ENCODE results near the gene CLEC16A. TPM values are rescaled to one million over a fixed set of nuclear protein-coding genes. Genes with fewer than 3 reads are reported as not detected.
A peak's percentile ranks its signal among the peaks of the same experiment; 100 is the strongest.
"Not testable (repeated sequence)": the region's sequence is repeated elsewhere in the genome, so short reads cannot be mapped to it uniquely, and the experiment has no call there.

CLEC16A gene
- total and polyA plus RNA-seq, 9 of the 15 experiments (the other 6 are each of a cell fraction or from before 2014, with no cell fraction given): 1.00 to 22.3 (median 10.0) TPM

GRCh38 chr16:10941935-10942351, 2.4 kb upstream of the CLEC16A start:
- BruUV-seq (replicated peaks); intact Hi-C loops (cut with micrococcal nuclease); H3K27me3 ChIP-seq (ENCODE audit: control insufficient read depth in 2 of 2, insufficient read depth in 2 of 2, low read length in 2 of 2); DNase-seq (ENCODE audit: extremely low read depth in 1 of 4, low spot score in 3 of 4); FAIRE-seq; in situ Hi-C loops (cut with MboI); H3K9me3 ChIP-seq (replicated peaks; ENCODE audit: control insufficient read depth, insufficient read depth, low read depth, low read length): not testable (repeated sequence)
- Histone ChIP-seq H3K9ac (ENCODE audit: insufficient read depth in 1 of 2, low read depth in 2 of 2, low read length in 2 of 2) (peak overlapping the region; percentile 67 to 89; a peak in 3 of 4 replicates), H3K4me3 (peak overlapping the region; percentile 64), H3K36me3 (ENCODE audit: control insufficient read depth, insufficient read depth, low read length) (peaks cover 27% of the 10 kb centered on the region; the same call in 2 of the 3 replicates), H2AFZ (ENCODE audit: low read depth, low read length) (peak overlapping the region; percentile 46; the same call in 1 of the 2 replicates), H3K27ac (ENCODE audit: extremely low read depth, low read depth, low read length) (peak overlapping the region; percentile 64; the same call in 1 of the 3 replicates), H3K4me2 (ENCODE audit: insufficient read depth, low read length) (peak overlapping the region; percentile 87), H3K4me1 (replicated peaks in 1 of 2; ENCODE audit: control insufficient read depth in 2 of 2, insufficient read depth in 2 of 2, low read length in 2 of 2) (peaks cover 47 to 61% of the 10 kb centered on the region in 2 experiments), H3K9me1 (ENCODE audit: control insufficient read depth, insufficient read depth, low read length) (peaks cover 16% of the 10 kb centered on the region), H3K79me2 (ENCODE audit: control insufficient read depth, insufficient read depth, low read length) (peaks cover 68% of the 10 kb centered on the region), H4K20me1 (replicated peaks; ENCODE audit: control insufficient read depth, insufficient read depth, low read length) (peaks cover 47% of the 10 kb centered on the region)
- CTCF ChIA-PET (ENCODE audit: low intra/inter-chr PET ratio): interaction anchor here (0.7 kb wide), 1 partner anchor 430 kb away, joined by 3 read pairs; no protein-coding TSS in a partner anchor
- POLR2A ChIA-PET: interaction anchor here (0.6 to 1.0 kb wide), 6 partner anchors 8 to 878 kb away, joined by 3 to 4 read pairs (median 3); no protein-coding TSS in a partner anchor
- ATAC-seq: peak; percentile 1; the same call in 2 of the 3 replicates
- TF ChIP-seq PHF8 (IDR thresholded peaks at IDR 0.05; ENCODE audit: borderline replicate concordance, low read length): peak; percentile 66; the same call in 1 of the 2 replicates
- peak; percentile 18; the same call in 1 of the 2 replicates for TF ChIP-seq GABPB1 (CRISPR knock-in tag; IDR thresholded peaks at IDR 0.05)
- peak; percentile 76 for TF ChIP-seq RBBP5 (IDR thresholded peaks at IDR 0.05; ENCODE audit: borderline replicate concordance, insufficient read depth, low read length, poor library complexity, severe bottlenecking)
- peak in 1 of 2 experiments; percentile 40; a peak in 1 of 4 replicates for TF ChIP-seq SIN3A (IDR thresholded peaks at IDR 0.05; ENCODE audit: borderline replicate concordance in 2 of 2, control insufficient read depth in 1 of 2, low read depth in 2 of 2, low read length in 2 of 2)
- 0 out of 2 replicates have a peak, but pooled peaks have one; percentile 14 for TF ChIP-seq ZBTB9 (CRISPR knock-in tag; IDR thresholded peaks at IDR 0.05)
- peak; percentile 47 for TF ChIP-seq CHD1 (IDR thresholded peaks at IDR 0.05; ENCODE audit: low read length)
- peak; percentile 56 for TF ChIP-seq ZFX (CRISPR knock-in tag; IDR thresholded peaks at IDR 0.05)
- WGBS (ENCODE audit: insufficient coverage, low coverage, missing lambda C conversion rate): under 1% methylated on average over 21 of the region's 52 CpGs

Measured in K562 (cell line).